Osteoblast (primary cell): ENCODE data around the gene IPP. TPM values are rescaled to one million over a fixed set of nuclear protein-coding genes. Genes with fewer than 3 reads are reported as not detected.
"Not testable (repeated sequence)": the region's sequence is repeated elsewhere in the genome, so short reads cannot be mapped to it uniquely, and the experiment has no call there.

Experiments used
- DNase-seq: peaks from one replicate; pipeline ENCODE4 v3.0.0; 2011; ENCODE audit warnings: low spot score, mixed read lengths; ENCODE audit not compliant: insufficient read length; ENCODE audit errors: missing footprints
- H2AFZ ChIP-seq: 2 replicates; pipeline ENCODE4 v1.6.0; 2011; ENCODE audit warnings: mild to moderate bottlenecking, low read length
- H3K27ac ChIP-seq: 2 replicates; pipeline ENCODE4 v1.5.1; 2011; ENCODE audit warnings: mild to moderate bottlenecking, low read depth, low read length, moderate library complexity
- H3K27me3 ChIP-seq: 2 replicates; pipeline ENCODE4 v1.6.0; 2012; ENCODE audit warnings: mild to moderate bottlenecking, control low read depth, inconsistent platforms, low read length, moderate library complexity; ENCODE audit not compliant: insufficient read depth
- H3K36me3 ChIP-seq: 2 replicates; pipeline ENCODE4 v1.5.1; 2011; ENCODE audit warnings: mild to moderate bottlenecking, low read length, control low read depth, moderate library complexity; ENCODE audit not compliant: insufficient read depth
- H3K4me1 ChIP-seq: 2 replicates; pipeline ENCODE4 v1.5.1; 2011; ENCODE audit warnings: mild to moderate bottlenecking, low read length, control low read depth, moderate library complexity; ENCODE audit not compliant: insufficient read depth
- H3K4me2 ChIP-seq: 2 replicates; pipeline ENCODE4 v1.6.0; 2011; ENCODE audit warnings: mild to moderate bottlenecking, low read length; ENCODE audit not compliant: insufficient read depth
- H3K4me3 ChIP-seq: fragments of 200-600 bp; sonication (generic); 3 replicates; pipeline ENCODE4 v1.5.1; 2012; ENCODE audit warnings: mild to moderate bottlenecking, low read length, inconsistent platforms; ENCODE audit not compliant: insufficient read depth
- H3K79me2 ChIP-seq: 2 replicates; pipeline ENCODE4 v1.6.0; 2012; ENCODE audit warnings: mild to moderate bottlenecking, low read length, control low read depth, inconsistent platforms; ENCODE audit not compliant: insufficient read depth
- H3K9me3 ChIP-seq: 2 replicates; pipeline ENCODE4 v1.5.1; 2011; ENCODE audit warnings: low read depth, low read length, control low read depth
- H4K20me1 ChIP-seq: 2 replicates; pipeline ENCODE4 v1.6.0; 2012; ENCODE audit warnings: mild to moderate bottlenecking, low read length, control low read depth; ENCODE audit not compliant: insufficient read depth
- CTCF ChIP-seq: IDR thresholded peaks from 2 replicates; pipeline ENCODE4 v1.5.1; 2011; ENCODE audit warnings: mild to moderate bottlenecking, low read depth, low read length, moderate library complexity; ENCODE audit errors: extremely low read depth
- total RNA-seq: library from RNA; depleted of rRNA; stranded (reverse); fragments of >200 nt; gene quantifications from 2 replicates; pipeline ENCODE4 v1.2.3, GENCODE V29; 2012

Gene IPP
- total RNA-seq, 1 donor: 14.1 TPM

DNA sequence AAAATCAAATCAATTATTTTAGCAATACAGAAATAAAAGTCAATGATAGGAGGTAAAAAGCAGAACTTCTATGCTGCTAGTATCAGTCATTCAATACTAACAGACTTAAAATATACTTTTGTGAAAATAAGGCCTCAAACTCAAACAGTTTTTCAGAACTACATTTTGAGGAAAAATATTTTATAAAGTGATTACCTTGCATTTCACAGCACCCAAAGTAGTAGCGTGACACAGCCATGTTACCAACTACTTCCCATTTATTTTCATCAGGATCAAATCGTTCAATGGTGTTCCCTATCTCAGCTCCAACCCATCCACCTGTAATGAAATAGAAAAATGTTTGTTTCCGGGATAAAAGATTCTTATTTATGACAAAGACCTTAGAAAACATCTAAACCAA is 33.8 kb downstream of the IPP start:
- DNase-seq: no peak
- Histone ChIP-seq H2AFZ (no peak overlapping the region), H3K27me3 (no peaks in the 10 kb centered on the region), H3K79me2 (no peaks in the 10 kb centered on the region), H3K9me3 (no peaks in the 10 kb centered on the region), H3K27ac (no peak overlapping the region), H4K20me1 (no peaks in the 10 kb centered on the region), H3K4me3 (no peak overlapping the region), H3K4me2 (no peak overlapping the region), H3K4me1 (no peaks in the 10 kb centered on the region), H3K36me3 (peaks cover 7% of the 10 kb centered on the region)
- no peak for TF ChIP-seq CTCF

DNA sequence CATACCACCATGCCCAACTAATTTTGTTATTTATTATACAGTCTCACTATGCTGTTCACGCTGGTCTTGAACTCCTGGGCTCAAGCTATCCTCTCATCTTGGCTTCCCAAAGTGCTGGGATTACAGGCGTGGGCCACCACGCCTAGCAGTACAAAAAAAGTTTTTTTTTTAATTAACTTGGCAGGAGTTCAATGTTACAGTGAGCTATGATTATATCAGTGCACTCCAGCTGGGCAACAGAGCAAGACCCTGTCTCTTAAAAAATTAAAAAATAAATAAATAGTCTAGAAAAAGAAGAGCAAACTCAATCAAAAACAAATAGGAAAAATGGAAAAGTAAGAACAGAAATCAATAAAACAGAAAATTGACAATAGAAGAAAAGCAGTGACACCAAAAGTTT is 36.7 kb downstream of the IPP start:
- no peak overlapping the region for H2AFZ ChIP-seq
- peaks cover 8% of the 10 kb centered on the region for H3K36me3 ChIP-seq
- no peak overlapping the region for H3K4me3 ChIP-seq
- H3K4me2 ChIP-seq: no peak overlapping the region
- no peaks in the 10 kb centered on the region for H3K27me3 ChIP-seq
- no peak for DNase-seq
- TF ChIP-seq CTCF: no peak
- no peaks in the 10 kb centered on the region for H3K9me3 ChIP-seq
- H3K4me1 ChIP-seq: no peaks in the 10 kb centered on the region
- H3K79me2 ChIP-seq: no peaks in the 10 kb centered on the region
- no peaks in the 10 kb centered on the region for H4K20me1 ChIP-seq
- H3K27ac ChIP-seq: no peak overlapping the region

- H3K27ac ChIP-seq: no peak overlapping the region
- no peak for TF ChIP-seq CTCF
- no peaks in the 10 kb centered on the region for H4K20me1 ChIP-seq
- no peak overlapping the region for H3K4me3 ChIP-seq
- H3K36me3 ChIP-seq: peaks cover 17% of the 10 kb centered on the region
- no peak for DNase-seq
- no peak overlapping the region for H3K4me2 ChIP-seq
- no peak overlapping the region for H2AFZ ChIP-seq
- no peaks in the 10 kb centered on the region for H3K4me1 ChIP-seq
- no peaks in the 10 kb centered on the region for H3K79me2 ChIP-seq
- H3K9me3 ChIP-seq: no peaks in the 10 kb centered on the region
- no peaks in the 10 kb centered on the region for H3K27me3 ChIP-seq
Measured at GRCh38 chr1:45704637-45705036, 45.8 kb downstream of the IPP start.

DNA sequence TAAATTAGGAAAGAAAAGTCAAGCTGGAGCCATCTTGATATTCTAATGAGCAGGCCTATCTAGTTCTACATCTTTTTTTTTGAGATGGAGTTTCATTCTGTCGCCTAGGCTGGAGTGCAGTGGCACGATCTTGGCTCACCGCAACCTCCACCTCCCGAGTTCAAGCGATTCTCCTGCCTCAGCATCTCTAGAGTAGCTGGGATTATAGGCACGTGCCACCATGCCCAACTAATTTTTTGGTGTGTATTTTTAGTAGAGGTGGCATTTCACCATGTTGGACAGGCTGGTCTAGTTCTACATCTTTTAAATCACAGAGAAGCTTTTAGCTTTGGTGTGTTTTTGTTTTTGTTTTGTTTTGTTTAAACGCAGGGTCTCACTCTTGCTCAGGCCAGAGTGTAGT is 55.6 kb downstream of the IPP start:
- no peak for TF ChIP-seq CTCF
- Histone ChIP-seq H3K79me2 (peaks cover 18% of the 10 kb centered on the region), H3K4me2 (no peak overlapping the region), H4K20me1 (no peaks in the 10 kb centered on the region), H3K4me1 (no peaks in the 10 kb centered on the region), H3K36me3 (peaks cover 46% of the 10 kb centered on the region), H2AFZ (no peak overlapping the region), H3K27me3 (no peaks in the 10 kb centered on the region), H3K4me3 (no peak overlapping the region), H3K27ac (no peak overlapping the region), H3K9me3 (no peaks in the 10 kb centered on the region)
- no peak for DNase-seq

DNA sequence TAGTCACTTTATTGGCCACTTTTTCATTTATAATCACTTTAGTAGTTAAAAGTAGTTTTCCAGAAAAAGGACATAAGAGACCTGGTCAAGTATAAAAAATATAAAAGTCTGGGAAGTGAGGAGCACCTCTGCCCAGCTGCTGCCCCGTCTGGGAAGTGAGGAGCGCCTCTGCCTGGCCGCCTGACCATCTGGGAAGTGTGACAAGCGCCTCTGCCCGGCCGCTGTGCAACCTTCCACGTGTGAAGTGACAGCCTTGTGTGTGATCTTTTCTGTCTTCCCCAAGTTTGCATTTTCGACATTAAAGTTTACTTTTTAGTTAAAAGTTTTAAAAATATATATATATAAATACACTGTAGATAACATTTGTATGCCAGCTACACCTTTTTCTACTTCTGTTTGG is 56.6 kb downstream of the IPP start:
- not testable (repeated sequence) for H2AFZ ChIP-seq, H4K20me1 ChIP-seq, H3K4me3 ChIP-seq, H3K9me3 ChIP-seq, H3K4me2 ChIP-seq, DNase-seq, H3K27ac ChIP-seq, H3K27me3 ChIP-seq, H3K4me1 ChIP-seq
- H3K36me3 ChIP-seq: peaks cover 46% of the 10 kb centered on the region
- H3K79me2 ChIP-seq: peaks cover 28% of the 10 kb centered on the region
